A549 (cell line): Measurements from ENCODE around the gene WLS.

Source experiments
- EHMT2 ChIP-seq: fragments of 200-600 bp; sonication (generic); IDR thresholded peaks from 2 replicates; pipeline ENCODE4 v1.6.1; 2016; ENCODE audit warnings: antibody characterized with exemption, low read depth, mild to moderate bottlenecking, moderate library complexity
- FOSL2 ChIP-seq, 2 experiments: fragments of 450-650 bp in 1 of 2; fragments of >200 bp in 1 of 2; sonication (Bioruptor Twin) in 1 of 2; formaldehyde crosslinking; IDR thresholded peaks; 2 replicates each; pipeline versions ENCODE4 v1.5.0 to v1.6.1; 2016 to 2020; ENCODE audit warnings: mild to moderate bottlenecking in 1 of 2, moderate library complexity in 1 of 2
- POLR2A ChIP-seq: IDR thresholded peaks from 2 replicates; pipeline ENCODE4 v1.6.1; 2012; ENCODE audit warnings: mild to moderate bottlenecking, low read length
- TFCP2L1 ChIP-seq: fragments of 250-450 bp; sonication (Bioruptor Pico); IDR thresholded peaks from 2 replicates; pipeline ENCODE4 v1.5.0; 2021; ENCODE audit warnings: mild to moderate bottlenecking

GRCh38 chr1:68220420-68220819 lies 11.9 kb downstream of the WLS start:
- no peak for TF ChIP-seq FOSL2 (IDR thresholded peaks at IDR 0.05)
- TF ChIP-seq FOSL2 (CRISPR knock-in tag; IDR thresholded peaks at IDR 0.05): no peak
- TF ChIP-seq POLR2A: no peak
- TF ChIP-seq EHMT2: no peak
- TF ChIP-seq TFCP2L1 (CRISPR knock-in tag): no peak
